Ramos (cell line): Measurements from ENCODE around the gene PIGM.

Experiments
- in situ Hi-C: fragments of 300-500 bp; cut with MboI; formaldehyde crosslinking; loops from one replicate; pipeline ENCODE4 v1.14.3; 2022; ENCODE audit warnings: low sequenced_read_pairs; ENCODE audit not compliant: unreplicated experiment

The PIGM gene

DNA sequence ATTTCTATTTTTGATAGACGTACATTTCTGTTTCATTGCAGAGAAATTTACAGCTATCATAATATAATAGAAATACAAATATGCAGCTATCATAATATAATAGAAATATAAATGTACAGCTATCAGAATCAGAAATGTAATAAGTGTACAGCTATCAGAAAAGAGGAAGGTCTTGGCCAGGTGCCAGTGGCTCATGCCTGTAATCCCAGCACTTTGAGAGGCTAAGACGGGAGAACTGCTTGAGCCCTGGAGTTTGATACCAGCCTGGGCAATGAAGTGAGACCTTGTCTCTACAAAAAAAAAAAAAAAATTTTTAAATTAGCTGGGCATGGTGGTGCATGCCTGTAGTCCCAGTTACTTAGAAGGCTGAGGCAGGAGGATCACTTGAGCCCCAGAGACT lies 37.9 kb downstream of the PIGM start:
- in situ Hi-C loops = no loop called here

DNA sequence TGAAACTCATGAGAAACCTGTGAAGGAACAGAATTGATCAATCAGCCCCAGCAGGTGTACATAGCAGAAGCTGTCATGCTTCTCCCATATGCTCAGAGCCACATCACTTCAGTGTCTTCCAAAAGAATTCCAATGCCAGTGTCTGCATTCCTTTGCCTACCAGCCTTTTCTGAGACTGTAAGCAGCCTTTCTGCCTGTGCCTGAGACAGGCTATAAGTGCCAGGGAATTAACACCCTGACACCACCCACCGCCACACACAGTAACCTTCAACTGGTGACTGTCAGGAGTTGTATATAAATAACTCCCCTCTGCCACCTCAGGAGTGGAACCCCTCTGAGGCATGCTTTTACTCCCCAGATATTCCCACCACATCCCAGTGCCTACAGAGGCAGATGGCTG lies 39.6 kb downstream of the PIGM start:
- in situ Hi-C loops = no loop called here

DNA sequence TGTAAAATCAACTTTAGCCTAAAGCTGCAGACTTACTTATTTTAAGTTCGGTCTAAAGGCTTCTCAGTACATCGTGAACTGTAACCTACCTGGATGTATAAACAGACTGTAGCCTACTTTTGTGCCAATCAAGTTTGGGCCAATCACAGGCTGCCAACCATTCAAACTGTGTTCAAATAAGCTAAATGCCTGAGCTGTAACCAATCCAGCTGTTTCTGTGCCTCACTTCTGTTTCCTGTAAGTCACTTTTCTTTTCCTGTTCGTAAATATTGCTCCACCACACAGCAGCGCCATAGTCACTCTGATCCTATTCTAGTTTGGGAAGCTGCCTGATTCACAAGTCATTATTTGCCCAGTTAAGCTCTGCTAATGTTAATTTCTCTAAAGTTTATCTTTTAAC lies 40.3 kb downstream of the PIGM start:
- in situ Hi-C loops = no loop called here

DNA sequence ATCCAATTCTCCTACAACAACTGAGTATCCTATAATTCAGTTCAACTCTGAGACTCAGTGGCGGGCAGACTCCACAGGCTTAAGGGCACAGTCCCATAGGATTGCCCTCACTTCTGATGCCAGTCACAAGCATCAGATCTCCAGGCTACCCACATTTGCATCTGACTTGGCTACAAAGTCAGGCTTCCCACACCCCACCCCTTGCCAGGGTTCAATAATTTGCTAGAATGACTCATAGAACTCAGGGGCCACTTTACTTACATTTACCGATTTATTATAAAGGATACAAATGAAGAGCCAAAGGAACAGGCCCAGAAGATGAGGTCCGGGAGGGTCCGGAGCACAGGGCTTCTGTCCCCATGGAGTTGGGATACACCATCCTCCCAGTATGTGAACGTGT lies 41.8 kb downstream of the PIGM start:
- in situ Hi-C loops = no loop called here

DNA sequence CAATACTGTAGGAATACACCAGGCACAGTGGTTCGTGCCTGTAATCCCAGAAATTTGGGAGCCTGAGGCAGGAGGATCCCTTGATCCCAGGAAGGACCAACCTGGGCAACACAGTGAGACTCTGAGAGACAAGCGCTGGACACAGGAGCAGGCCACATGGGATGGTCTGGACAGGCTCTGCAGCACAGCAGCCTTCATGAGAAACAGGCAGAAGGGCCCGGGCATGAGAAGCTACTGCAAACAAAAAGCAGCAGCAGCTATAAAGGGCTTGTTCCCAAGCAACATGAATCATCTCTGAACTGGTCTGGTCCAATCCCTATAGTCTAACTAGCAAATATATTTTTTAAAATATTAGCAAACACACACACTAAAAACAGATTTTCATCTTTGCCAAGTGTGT lies 42.2 kb downstream of the PIGM start:
- in situ Hi-C loops = no loop called here

DNA sequence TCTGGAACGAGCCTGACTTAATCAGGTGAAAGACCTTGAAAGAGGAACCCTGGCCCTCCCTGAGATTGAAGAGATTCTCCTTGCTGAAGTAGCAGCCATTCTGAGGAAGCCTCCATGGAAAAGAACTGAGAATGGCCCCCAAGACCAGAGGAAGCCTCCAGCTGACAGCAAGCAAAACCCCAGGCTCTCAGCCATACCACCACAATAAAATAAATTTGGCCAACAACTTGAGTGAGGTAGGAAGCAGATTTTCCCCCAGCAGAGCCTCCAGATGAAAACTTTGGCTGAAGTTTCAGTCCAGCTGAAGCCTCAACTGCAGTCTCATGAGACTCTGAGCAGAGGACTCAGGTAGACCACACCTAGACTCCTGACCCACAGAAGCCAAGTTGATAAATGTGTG lies 43.8 kb downstream of the PIGM start:
- in situ Hi-C loops = no loop called here

DNA sequence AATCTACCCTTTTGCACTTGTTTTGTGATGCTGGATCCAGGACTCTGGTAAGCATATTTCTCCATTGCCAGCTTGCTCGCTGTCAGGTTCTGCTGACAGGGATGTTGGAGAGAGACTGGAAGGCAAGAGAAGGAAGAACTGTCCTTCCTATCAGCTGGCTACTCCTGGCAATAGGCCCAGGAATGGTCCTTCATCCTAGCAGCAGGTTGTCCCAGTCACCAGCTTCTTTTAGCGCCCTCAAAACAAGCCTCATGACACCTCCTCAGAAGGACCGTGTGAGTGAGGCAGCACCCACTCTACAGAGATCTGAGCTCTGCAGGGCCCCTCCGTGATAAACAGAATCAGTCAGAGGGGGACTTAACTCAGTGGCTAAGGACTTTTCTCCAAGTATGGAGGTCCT lies 44.6 kb downstream of the PIGM start:
- in situ Hi-C loops = no loop called here

DNA sequence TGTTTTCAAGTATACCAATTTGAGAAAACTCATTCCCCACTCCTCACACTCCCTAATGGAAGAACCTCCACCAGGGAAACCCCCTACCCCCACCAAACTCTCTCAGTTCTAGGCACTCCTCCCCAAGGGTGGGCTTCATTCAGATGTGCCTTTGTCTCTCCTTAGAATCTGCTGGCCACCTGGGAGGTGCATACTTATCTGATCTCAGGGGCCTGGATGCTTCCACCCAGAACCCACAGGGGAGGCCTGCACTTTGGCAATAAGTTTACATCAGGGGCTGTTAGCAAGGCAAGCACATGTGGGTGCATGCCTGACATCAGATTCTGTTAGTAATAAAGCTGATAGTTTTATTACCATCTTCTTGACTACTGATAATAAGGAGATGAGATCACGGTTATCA lies 45.3 kb downstream of the PIGM start:
- in situ Hi-C loops = no loop called here

DNA sequence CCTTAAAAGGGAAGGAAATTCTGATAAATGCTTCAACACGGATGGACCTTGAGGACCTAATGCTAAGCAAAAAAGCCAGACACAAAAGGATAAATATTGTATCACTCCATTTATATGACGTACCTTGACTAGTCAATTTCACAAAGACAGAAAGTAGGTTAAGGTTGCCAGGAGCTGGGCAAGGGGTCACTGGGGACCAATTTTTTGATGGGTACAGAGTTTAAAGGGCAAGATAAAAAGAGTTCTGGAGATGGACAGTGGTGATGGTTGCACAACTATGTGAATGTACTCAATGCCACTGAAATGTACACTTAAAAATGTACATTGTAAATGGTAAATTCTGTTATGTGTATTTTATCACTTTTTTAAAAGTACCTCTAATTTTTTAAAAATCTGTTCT lies 45.7 kb downstream of the PIGM start:
- in situ Hi-C loops = no loop called here

DNA sequence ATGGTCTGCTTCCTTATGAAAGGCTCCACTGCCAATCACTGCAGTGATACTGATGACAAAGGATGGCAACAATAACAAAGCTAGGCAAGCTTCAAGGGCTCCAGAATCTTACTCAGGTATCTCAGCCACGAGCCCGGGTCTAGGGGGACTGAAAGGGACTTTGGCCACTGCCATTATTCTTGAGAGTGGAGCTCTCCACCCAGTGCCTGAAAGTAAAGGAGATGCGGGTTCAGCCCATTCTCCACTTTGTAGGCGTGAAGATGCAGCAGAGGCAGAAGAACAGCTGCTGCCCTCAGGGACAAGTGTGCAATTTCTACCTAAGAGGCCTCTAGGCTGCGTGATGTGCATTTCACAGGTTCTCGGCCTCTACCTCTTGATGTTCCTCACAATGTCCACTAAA lies 46.3 kb downstream of the PIGM start:
- in situ Hi-C loops = no loop called here

DNA sequence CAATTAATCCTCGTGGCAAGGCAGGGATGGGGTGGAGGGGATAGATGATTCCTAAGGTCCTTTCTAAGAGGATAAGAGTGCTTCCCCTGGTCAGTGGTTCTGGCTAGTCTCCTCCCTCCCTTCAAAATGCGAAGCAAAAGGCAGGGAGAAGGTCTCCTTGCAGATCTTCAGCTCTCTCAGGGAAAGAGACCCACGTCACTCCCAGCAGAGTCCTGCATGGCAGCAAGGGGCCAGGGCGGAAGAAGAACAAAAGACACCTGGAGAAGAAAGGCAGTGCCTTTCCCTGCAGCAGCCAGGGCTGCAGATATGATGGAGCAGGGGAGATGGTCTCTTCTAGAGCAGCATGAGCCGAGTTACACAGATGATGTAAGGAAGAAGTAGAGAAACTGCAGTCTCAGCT lies 48.1 kb downstream of the PIGM start:
- in situ Hi-C loops = no loop called here

DNA sequence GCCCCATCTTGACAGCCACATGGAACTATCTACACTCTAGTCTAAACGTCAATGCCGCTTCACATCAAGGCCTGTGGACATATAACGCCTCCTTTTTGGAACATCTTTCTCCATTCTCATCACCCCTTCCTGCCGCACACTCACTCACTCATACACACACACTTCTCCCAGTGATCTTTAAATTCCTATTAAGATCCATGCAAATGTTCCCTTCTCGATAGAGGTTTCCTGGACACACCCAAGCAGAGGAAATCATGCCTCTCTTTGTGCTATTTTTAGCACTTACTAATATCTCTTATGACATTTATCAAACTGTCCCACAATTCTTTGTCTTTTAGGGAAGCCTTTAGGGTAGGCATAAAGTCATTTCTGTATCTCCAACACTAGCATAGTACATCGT lies 49.5 kb downstream of the PIGM start:
- in situ Hi-C loops = no loop called here

DNA sequence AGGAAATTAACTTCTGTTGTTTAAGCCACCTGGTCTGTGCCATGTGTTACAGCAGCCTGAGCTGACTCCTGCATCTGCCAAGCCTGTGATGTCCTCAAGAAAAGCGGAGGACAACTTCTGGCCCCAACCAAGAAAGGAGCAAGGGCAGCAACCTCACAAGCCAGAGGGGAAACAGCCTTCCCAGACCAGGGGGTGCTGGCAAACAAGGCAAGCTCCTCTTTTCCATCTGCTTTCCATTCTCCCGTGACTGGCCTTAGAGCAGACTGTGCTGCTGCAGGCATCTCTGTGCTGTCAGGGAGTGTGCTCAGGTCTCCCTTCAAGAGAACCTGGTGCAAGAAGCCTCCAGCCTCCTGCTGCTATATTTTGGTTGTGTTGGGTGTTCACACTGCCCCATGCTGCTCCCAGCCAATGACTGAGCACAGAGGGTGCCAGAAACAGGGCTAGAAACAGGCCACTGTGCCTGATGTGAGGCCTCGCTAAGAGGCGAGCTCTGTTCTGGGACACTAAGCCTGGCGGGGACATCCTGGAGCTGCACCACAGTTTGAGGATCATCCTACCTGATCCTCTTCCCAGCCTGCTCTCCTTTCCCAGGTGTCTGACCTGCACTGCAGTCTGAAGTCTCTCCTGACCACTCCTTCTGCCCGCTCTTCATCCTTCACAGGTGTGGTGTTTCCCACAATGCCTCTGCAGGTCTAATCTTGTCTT lies 50.3 kb downstream of the PIGM start:
- in situ Hi-C loops = no loop called here

DNA sequence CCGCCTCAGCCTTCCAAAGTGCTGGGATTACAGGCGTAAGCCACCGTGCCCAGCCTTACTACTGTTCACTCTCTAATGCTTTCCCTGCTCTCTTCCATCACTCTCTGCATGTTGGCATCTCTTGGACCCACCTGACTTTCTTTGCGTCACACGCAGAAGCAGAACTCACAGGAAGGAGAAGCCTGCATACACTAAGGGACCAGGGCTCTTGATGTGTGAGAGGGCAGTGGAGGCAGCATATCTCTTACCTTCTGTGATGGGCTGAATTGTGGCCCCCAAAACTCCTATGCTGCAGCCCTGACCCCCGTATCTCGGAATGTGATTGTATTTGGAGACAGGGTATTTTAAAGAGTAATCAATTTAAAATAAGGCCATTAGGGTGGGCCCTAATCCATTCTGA lies 51.0 kb downstream of the PIGM start:
- in situ Hi-C loops = no loop called here

DNA sequence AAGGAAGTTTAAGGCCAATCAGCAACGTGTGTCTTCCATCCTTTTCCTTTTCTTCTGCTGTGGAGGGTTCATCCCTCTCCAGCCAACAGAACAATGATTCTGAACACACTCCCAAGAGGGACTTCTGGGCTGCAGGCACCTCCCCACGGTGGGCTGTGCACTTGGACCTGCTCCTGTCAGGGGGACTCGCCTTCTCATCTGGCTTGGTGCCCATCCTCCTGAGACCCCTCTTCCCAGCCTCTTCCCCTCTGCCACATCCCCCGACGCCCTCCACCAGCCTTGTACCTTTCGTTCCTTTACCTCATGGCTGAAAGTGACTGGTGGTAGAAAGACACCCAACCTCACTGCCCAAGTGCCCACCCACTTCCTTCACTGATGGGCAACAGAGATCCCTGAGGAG lies 51.7 kb downstream of the PIGM start:
- in situ Hi-C loops = no loop called here

DNA sequence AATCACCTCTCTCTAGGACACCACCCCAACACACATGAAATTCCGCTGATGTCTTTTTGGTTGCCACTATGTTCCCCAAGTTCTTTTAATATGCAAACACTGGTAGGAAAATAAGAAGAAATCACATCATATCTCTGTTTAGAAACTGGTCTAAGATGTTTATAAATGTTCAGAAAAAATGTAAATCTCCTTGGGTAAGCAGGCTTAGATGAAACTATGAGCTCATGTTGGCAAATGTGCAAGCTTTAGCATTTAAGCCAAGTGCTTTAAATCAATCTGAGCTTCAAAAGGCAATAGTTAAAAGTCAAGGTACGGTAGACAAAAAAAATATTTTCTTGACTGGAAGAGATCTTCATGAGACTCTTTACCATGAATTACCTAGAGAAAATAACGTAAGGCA lies 52.5 kb downstream of the PIGM start:
- in situ Hi-C loops = no loop called here

DNA sequence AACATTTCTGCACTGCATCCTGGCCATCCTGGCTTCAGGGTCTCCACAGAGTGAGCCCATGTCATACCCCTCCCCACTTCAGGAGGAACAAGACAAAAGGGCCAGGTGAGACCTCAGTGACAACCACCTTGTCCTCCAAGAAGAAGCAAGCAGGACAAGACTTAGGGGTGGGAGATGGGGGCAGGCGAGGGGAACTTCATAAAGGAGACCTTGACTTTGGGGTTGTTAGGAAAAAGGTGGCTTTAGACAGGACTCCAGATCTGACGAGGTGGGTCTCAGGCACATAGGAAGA lies 53.7 kb downstream of the PIGM start:
- in situ Hi-C loops = no loop called here

DNA sequence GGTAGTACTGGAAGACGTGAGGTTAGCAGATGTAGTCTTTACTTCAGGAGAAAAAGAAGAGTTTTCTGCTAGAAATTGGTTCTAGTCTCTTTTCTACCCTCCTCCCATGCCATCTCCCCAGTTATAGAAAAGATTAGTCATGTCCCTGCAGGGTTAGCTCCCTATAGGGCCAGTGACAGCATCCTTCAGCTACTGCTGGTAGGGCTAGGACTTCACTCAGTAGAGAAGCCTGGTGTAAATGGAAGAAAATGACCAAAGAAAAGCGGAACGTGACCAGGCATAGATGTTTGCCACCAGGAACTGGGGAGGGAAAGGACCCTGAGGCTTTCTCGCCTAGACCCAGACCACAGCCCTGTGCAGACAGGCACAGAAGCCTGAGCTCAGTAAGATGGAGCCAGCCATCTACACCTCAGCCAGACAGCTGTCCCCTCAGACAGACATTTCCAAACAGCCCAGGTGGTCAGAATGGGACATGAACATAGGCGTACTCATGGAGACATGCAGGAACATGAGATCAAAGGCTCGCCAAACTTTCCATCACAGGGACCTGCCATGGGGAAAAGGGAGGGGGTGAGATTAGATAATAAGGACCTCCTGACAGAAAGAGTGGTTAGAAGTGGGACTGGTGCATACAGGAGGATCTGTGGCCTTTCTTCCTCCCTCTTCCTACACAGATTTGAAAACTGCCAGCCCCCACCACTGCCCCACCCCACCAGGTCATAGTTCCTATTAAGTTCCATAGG lies 54.3 kb downstream of the PIGM start:
- in situ Hi-C loops = no loop called here
